HuH-7.5 (cell line): ENCODE data around the gene GFM1.
A peak's percentile ranks its signal among the peaks of the same experiment; 100 is the strongest.
"Not testable (repeated sequence)": the region's sequence is repeated elsewhere in the genome, so short reads cannot be mapped to it uniquely, and the experiment has no call there.

Source experiments
- DNase-seq: peaks from one replicate; pipeline ENCODE4 v3.0.0; 2011; ENCODE audit warnings: low spot score

GFM1 gene

DNA sequence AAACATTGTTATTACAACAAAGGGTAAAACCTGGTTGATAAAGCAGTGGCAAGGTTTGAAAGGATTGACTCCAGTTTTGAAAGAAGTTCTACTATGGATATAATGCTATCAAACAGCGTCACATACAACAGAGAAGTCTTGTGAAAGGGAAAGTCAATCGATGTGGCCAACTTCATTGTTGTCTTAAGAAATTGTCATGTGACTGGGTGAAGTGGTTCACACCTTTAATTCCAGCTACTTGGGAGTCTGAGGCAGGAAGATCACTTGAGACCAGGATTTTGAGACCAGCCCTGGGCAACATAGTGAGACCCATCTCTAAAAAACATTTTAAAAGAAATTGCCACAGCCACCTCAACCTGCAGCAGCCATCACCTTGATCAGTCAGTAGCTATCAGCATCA lies 34.4 kb downstream of the GFM1 start:
- DNase-seq = no peak

GRCh38 chr3:158679547-158680000 lies 35.2 kb downstream of the GFM1 start:
- no peak for DNase-seq

DNA sequence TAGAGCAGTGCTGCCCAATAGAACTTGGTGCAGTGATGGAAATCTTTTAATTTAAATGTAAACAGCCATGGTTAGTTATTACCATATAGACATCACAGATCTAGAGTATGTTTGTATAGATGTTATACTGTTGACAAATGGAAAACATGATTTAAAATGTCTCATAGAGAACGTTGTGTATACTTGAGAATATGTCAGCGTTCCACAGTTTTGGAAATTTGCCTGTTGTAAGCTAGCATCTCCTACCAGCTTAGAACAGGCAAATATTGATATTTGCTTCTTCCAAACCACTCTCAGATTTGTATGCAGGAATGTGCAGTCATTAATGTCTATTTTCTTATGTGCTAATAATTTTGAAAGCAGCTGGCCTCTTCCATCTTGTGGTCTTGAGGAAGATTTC lies 36.5 kb downstream of the GFM1 start:
- DNase-seq = no peak

- DNase-seq = no peak
Observed at GRCh38 chr3:158683230-158683962, 39.1 kb downstream of the GFM1 start.

DNA sequence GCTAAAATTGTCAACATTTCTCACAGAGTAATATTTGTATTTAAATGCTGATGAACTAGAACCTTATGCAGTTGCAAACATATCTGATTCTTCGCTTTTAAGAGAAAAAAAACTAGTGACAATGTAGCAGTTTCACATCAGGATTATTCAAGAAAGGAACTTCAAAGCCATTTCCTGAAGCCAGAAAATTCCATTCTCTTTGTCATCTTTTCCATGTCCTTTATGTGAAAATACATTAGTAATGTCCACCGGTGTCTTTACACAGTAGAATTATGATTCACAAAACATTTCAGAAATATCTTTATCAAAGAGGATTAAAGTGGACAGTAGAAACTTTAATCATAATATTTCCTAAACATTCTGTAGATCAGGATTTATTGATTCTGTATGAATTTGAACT lies 40.8 kb downstream of the GFM1 start:
- DNase-seq = no peak

- DNase-seq = not testable (repeated sequence)
Observed at GRCh38 chr3:158693866-158694456, 49.6 kb downstream of the GFM1 start.

DNA sequence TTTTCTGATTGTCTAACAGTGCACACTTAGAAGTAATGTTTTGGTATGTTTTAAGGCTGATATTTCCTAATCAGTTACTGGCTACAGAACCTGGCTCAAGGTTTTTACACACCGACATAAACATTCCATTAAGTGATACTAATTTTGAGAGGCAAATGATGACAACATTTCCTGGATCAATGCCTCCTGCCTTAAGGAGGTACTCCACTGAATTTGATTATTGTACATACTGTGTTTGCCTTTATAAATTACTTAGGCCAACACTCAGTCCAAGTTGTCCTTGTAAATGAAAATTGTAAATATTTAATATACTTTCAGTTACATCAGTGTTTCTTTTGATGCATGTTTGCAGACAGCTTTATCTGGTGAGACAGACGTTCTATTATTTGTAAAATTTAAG lies 52.3 kb downstream of the GFM1 start:
- DNase-seq = no peak

DNA sequence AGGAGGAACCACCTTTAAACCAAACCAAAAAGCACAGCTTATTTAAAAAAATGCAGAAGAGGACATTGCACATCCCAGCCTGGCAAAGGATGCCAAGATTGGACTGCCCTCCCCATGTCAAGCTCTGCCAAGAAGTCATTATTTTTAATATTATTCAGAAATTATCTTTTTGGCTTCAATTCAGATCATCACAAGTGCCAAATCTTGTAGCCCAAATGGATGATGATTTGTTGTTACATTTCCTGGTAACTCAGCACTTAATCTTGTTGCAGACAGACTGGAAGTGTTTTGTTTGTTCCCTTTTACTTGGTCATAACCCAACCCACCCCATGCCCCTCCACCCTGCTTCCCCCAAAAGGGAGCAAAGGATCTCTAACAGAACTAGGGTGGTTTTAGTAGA lies 56.2 kb downstream of the GFM1 start:
- no peak for DNase-seq

DNA sequence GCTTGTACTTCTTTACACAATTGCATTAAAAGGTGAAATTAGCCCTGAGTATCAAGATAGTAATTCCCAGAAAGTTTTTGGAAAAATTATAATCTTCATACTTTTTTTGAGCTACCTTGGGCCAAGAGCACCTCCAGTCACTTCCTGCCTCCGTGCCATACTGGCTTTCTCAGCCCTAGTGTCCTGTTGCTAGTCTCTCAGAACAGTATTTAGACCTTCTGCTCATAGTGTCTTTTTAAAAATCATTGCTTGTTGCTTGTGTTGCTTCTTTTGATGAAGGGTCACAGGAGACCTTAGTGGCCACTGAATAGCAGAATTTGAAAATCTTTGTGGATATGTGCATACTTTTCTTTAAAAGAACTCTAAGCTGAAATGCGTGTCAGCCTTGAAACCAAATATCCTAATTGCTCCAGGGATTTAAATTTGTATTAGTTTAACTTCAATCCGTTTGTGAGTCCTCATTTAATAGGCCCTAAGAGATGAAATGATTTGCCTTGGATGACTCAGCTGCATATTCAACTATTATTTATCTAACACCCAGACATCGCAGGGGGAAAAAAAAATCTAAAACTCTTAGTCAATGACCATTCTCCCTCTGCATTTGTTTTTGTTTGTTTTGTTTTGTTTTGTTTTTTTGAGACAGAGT lies 57.2 kb downstream of the GFM1 start:
- DNase-seq = no peak

DNA sequence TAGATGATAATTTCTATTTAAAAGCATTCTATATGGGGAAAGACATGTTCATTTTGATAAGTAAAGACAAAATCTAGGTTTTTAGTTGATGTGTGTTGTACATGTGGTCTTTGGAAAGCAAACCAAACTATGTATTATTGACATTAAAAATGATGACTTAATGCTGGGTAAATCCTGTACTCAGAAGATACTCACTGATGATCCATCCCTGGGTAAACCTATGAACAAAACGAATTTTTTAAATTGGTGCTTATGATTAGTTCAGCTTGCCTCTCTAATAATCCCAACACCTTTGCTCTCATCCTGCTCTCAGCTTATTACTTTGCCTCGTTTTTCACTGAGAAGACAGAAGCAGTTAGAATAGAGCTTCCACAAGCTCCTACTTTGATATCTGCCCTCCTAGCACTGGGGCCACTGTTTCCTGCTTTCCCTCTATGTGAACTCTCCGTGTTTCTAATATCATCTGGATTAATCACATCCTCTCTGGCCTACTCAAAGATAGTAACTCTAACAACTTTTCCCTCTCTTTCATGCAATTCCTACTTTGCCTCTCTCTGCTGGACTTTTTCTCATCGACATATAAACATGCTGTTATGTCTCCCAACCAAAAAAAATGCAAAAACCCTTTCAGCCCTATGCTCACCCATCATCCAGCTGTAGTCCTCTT lies 58.6 kb downstream of the GFM1 start:
- no peak for DNase-seq

DNA sequence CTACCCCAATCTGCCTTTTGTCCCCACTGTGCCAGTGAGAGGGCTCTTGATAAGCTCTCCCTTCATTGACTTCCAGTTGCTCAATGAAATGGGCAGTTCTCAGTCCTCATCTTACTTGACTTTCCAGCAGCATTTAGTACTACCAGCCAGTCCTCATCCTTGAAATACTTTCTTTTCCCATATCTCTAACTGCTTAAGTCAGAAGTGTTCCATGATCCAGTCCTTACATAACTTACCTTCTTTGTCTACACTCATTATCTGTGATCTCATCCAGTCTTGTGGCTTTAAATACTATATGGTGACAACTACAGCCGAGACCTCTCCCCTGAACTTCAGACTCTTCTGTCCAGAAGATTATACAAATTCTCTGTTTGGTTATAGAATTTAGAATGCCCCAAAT lies 59.2 kb downstream of the GFM1 start:
- DNase-seq = no peak

GRCh38 chr3:158709666-158710083 lies 65.3 kb downstream of the GFM1 start:
- no peak for DNase-seq

DNA sequence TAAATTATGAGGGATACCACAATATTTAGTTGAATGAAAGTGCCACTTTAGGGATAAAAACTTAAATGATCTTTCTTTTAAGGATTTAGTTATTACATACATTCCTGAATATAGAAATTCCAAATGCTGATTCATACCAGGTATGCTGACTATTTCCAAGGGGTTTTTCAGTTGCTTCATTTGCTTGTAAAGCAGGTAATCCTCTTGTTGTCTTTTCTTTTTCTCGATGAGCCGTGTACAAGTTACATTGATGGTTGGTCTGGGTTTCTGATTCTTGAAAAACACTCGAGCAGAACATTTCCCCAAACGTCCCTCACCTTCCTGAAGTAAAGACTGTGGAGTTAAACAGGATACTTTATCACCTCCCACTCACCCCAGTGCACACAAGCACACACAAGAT lies 66.3 kb downstream of the GFM1 start:
- DNase-seq = no peak

DNA sequence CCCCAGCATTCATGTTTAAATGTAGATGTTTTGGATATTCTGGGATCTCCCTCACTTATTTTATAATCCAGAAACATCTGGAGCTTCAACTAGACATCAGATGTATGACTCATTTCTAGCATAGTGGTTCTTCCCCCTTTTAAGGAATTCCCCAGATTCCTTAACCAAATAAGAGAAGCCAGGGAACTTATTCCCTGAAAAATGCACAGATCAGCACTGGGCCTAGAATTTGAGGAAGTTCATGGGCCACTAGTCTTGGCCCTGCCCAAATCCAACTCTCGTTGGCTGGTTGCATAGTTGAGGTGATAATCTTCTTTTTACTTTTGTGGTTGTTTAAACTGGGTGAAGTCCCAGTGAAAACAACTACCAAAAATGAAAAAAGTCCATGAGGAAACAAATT lies 67.6 kb downstream of the GFM1 start:
- DNase-seq = no peak

- DNase-seq = no peak
Observed at GRCh38 chr3:158712443-158712842, 68.1 kb downstream of the GFM1 start.

DNA sequence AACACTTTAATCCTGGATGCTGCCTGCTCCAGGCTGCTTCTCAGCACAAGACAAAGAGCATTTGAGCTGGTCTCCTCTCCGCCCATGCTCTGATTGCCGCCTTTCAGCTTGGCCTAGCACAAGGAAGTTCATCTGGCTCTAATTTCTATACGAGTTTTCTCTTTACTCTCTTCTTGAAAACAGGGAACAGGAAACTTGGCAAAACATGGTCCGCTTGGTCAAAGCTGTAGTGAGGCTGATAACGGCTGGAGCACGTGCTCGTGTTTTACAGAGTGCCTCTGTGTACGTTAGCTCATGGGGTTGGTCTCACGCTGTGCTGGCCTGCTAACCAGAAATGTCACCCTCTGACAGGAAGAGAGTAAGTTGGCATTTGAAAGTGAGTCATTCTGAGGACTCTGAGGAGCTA lies 68.8 kb downstream of the GFM1 start:
- DNase-seq = no peak

DNA sequence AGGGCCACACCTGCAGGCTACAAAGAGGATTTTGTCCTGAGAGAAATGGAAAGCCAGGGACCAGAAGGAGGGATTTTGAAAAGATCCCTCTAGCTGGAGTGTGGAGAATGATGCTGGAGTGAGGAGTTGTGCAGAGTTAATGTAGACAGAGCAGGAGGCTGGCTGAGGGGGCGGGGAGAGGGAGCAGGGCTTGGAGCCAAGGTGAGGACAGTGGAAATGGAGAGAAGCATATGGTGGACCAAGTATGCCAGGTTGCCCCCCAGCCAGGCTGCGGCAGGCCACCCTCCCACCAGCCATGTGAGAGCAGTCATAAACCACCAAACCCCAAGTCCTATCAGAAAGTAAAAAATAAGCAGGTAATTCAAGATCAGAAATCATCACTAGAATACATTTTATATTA lies 73.2 kb downstream of the GFM1 start:
- no peak for DNase-seq

DNA sequence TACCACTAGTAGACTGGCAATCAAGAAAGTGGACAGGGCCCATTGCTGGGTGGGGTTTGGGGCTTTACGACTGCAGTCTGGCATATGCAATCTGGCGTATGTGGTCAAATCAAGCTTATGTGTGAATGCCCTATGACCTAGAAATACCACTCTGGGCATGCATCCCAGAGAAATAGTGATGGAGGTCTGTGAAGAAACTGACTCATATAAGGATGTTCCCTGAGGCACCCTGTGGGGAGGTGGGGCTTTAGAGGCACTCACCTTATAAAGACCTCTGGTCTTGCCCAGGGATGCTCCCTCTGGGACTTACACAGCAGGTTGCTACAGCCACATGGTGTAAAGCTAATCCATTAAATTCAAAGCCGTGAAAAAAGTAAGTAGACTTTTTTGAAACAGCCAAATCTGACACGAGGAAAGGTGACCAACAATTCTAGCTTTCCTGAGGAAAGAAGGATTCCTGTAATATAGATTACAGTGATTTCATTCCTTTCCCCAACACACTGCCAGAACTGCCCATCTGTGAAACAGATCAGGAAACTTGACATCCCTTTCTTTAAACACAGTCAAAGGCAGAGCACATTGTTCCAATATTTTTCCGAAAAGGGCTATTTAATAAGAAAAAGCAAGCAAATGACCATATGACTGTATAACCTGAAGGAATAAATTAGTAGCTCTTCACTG lies 74.3 kb downstream of the GFM1 start:
- DNase-seq = no peak

DNA sequence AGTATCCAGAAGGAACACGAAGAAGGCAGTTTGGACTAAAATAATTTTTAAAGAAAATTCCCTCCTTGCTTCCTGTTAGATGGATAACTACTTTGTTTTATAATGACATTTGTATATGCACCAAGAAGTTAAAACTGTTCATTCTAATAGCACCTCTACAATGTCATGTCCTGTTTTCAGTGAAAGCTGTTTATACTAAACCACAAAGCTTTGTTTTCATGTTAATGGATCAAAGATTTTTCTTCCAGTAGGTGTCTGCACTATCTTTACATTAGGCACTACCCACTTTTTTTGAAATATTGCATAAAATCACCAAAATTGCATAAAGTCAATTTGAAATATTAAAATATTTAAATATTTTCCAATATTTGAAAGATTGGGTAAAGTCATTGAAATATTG lies 77.8 kb downstream of the GFM1 start:
- no peak for DNase-seq

- no peak for DNase-seq
Observed at GRCh38 chr3:158723991-158724390, 79.7 kb downstream of the GFM1 start.

DNA sequence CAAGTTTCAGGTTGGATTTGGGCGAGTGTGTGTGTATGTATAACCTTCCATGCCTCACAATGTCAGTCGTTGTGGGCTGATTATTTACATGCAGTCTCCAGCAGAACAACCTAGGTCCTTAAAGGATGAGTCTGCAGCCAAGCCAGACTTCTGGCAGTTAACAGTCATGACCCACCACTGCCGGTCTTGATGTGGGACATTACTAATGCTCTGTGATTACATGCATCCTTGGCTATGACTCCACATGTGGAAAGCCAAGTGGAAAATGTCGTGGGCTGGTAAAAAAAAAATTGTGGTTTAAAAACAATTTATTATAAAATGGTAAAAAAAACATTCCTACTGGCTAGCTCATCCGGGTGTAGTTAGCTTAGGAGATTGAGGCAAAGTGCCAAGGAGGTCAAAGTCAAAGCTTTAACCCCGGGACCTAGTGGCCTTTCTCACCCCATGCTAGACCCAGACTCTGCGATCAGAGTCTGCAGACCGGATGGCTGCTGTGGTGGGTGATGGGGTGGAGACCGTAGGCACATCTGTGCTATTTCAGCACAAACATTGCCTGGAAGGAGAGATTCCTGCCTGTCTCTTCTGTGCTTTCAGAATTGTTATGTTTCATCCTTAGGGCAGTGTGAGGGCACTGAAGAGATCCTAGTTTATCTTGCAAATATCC lies 81.2 kb downstream of the GFM1 start:
- peak; percentile 47 for DNase-seq
